SJCRH30 (cell line): ENCODE data around the gene ADORA2B. TPM values are rescaled to one million over a fixed set of nuclear protein-coding genes. Genes with fewer than 3 reads are reported as not detected.
A peak's percentile ranks its signal among the peaks of the same experiment; 100 is the strongest.
"Not testable (repeated sequence)": the region's sequence is repeated elsewhere in the genome, so short reads cannot be mapped to it uniquely, and the experiment has no call there.

ENCODE experiments used
- DNase-seq, 2 experiments: peaks; one replicate each; pipeline ENCODE4 v3.0.0-alpha.2; 2015 to 2020
- H3K27ac ChIP-seq: fragments of 250-450 bp; sonication (Bioruptor Pico); 2 replicates; pipeline ENCODE4 v1.5.1; 2020; ENCODE audit warnings: mild to moderate bottlenecking, moderate library complexity
- H3K27me3 ChIP-seq: fragments of 250-450 bp; sonication (Bioruptor Pico); 2 replicates; pipeline ENCODE4 v1.5.1; 2020; ENCODE audit warnings: mild to moderate bottlenecking, moderate library complexity
- H3K36me3 ChIP-seq: fragments of 250-450 bp; sonication (Bioruptor Pico); 2 replicates; pipeline ENCODE4 v1.5.1; 2020; ENCODE audit warnings: mild to moderate bottlenecking, moderate library complexity
- H3K4me1 ChIP-seq: fragments of 250-450 bp; sonication (Bioruptor Pico); 2 replicates; pipeline ENCODE4 v1.5.1; 2020; ENCODE audit warnings: mild to moderate bottlenecking, moderate library complexity
- H3K4me3 ChIP-seq: fragments of 250-450 bp; sonication (Bioruptor Pico); 2 replicates; pipeline ENCODE4 v1.5.1; 2020; ENCODE audit warnings: mild to moderate bottlenecking, moderate library complexity
- H3K9me3 ChIP-seq: fragments of 250-450 bp; sonication (Bioruptor Pico); replicated peaks from 2 replicates; pipeline ENCODE4 v1.5.1; 2020; ENCODE audit warnings: mild to moderate bottlenecking, moderate library complexity
- total RNA-seq: library from RNA; depleted of rRNA; stranded (reverse); fragments of >200 nt; shearing (Covaris generic); gene quantifications from 2 replicates; pipeline ENCODE4 v1.2.3, GENCODE V29; 2014

The ADORA2B gene
- total RNA-seq, 1 experiment from 2014 or later = 15.1 TPM

- DNase-seq = peak in 1 of 2 experiments; percentile 47
- Histone ChIP-seq H3K27ac (no peak overlapping the region), H3K27me3 (no peaks in the 10 kb centered on the region), H3K4me1 (peaks cover under 1% of the 10 kb centered on the region; the same call in 1 of the 2 replicates), H3K36me3 (peaks cover 25% of the 10 kb centered on the region), H3K9me3 (no peaks in the 10 kb centered on the region), H3K4me3 (no peak overlapping the region)
Observed at GRCh38 chr17:15973016-15973415, 28.1 kb downstream of the ADORA2B start.

GRCh38 chr17:15973834-15974233 is 28.9 kb downstream of the ADORA2B start:
- Histone ChIP-seq H3K4me1 (no peaks in the 10 kb centered on the region), H3K36me3 (peaks cover 31% of the 10 kb centered on the region), H3K4me3 (no peak overlapping the region), H3K27me3 (no peaks in the 10 kb centered on the region), H3K27ac (no peak overlapping the region), H3K9me3 (no peaks in the 10 kb centered on the region)
- no peak for DNase-seq

GRCh38 chr17:15977894-15978293 is 33.0 kb downstream of the ADORA2B start:
- Histone ChIP-seq H3K36me3 (peaks cover 57% of the 10 kb centered on the region), H3K27ac (no peak overlapping the region), H3K4me3 (no peak overlapping the region), H3K27me3 (no peaks in the 10 kb centered on the region), H3K4me1 (no peaks in the 10 kb centered on the region), H3K9me3 (no peaks in the 10 kb centered on the region)
- DNase-seq = no peak

GRCh38 chr17:15978606-15979005 is 33.7 kb downstream of the ADORA2B start:
- Histone ChIP-seq H3K4me1 (no peaks in the 10 kb centered on the region), H3K9me3 (no peaks in the 10 kb centered on the region), H3K27ac (no peak overlapping the region), H3K36me3 (peaks cover 60% of the 10 kb centered on the region), H3K27me3 (no peaks in the 10 kb centered on the region), H3K4me3 (no peak overlapping the region)
- no peak for DNase-seq

GRCh38 chr17:15979013-15979412 is 34.1 kb downstream of the ADORA2B start:
- not testable (repeated sequence) for H3K4me1 ChIP-seq, H3K9me3 ChIP-seq, H3K27me3 ChIP-seq, H3K27ac ChIP-seq, DNase-seq, H3K4me3 ChIP-seq
- H3K36me3 ChIP-seq = peaks cover 62% of the 10 kb centered on the region

GRCh38 chr17:15981208-15981607 is 36.3 kb downstream of the ADORA2B start:
- Histone ChIP-seq H3K4me1 (no peaks in the 10 kb centered on the region), H3K36me3 (peaks cover 70% of the 10 kb centered on the region), H3K9me3 (no peaks in the 10 kb centered on the region), H3K4me3 (no peak overlapping the region), H3K27me3 (no peaks in the 10 kb centered on the region), H3K27ac (no peak overlapping the region)
- no peak for DNase-seq

- DNase-seq = no peak
- H3K27ac ChIP-seq = no peak overlapping the region
- H3K36me3 ChIP-seq = peaks cover 71% of the 10 kb centered on the region
- no peaks in the 10 kb centered on the region for H3K9me3 ChIP-seq
- H3K27me3 ChIP-seq = no peaks in the 10 kb centered on the region
- no peaks in the 10 kb centered on the region for H3K4me1 ChIP-seq
- no peak overlapping the region for H3K4me3 ChIP-seq
Observed at GRCh38 chr17:15981646-15982580, 37.0 kb downstream of the ADORA2B start.

GRCh38 chr17:15996322-15996721 is 51.4 kb downstream of the ADORA2B start:
- Histone ChIP-seq H3K4me3 (no peak overlapping the region), H3K27ac (no peak overlapping the region), H3K9me3 (peaks cover 2% of the 10 kb centered on the region), H3K4me1 (peaks cover 7% of the 10 kb centered on the region), H3K27me3 (no peaks in the 10 kb centered on the region), H3K36me3 (peaks cover 8% of the 10 kb centered on the region)
- no peak for DNase-seq

- peaks cover 24% of the 10 kb centered on the region for H3K36me3 ChIP-seq
- peaks cover 7% of the 10 kb centered on the region for H3K4me1 ChIP-seq
- H3K27ac ChIP-seq = no peak overlapping the region; the same call in 1 of the 2 replicates
- DNase-seq = no peak
- no peaks in the 10 kb centered on the region for H3K27me3 ChIP-seq
- peaks cover 16% of the 10 kb centered on the region for H3K9me3 ChIP-seq
- peak overlapping the region; percentile 79; the same call in 1 of the 2 replicates for H3K4me3 ChIP-seq
Observed at GRCh38 chr17:15998031-15998562, 53.2 kb downstream of the ADORA2B start.

GRCh38 chr17:15999141-15999973 is 54.4 kb downstream of the ADORA2B start, which contains the start of the genes TTC19 and ZSWIM7:
TSS of gene TTC19 (plus strand) at chr17:15999824. CDS start at chr17:15999849, 25 bp downstream.
TSS of gene ZSWIM7 (minus strand) at chr17:15999704. CDS start at chr17:15999594, 110 bp downstream.
- Histone ChIP-seq H3K36me3 (peaks cover 36% of the 10 kb centered on the region), H3K27ac (peak within 1 kb of the TSS; percentile 81), H3K9me3 (peaks cover 16% of the 10 kb centered on the region), H3K4me1 (peaks cover 7% of the 10 kb centered on the region), H3K4me3 (peak within 1 kb of the TSS; percentile 79), H3K27me3 (no peaks in the 10 kb centered on the region)
- peak; percentile 99 for DNase-seq

GRCh38 chr17:15999974-16000827 is 55.3 kb downstream of the ADORA2B start:
- Histone ChIP-seq H3K27me3 (no peaks in the 10 kb centered on the region), H3K36me3 (peaks cover 45% of the 10 kb centered on the region), H3K4me3 (peak overlapping the region; percentile 79), H3K9me3 (peaks cover 16% of the 10 kb centered on the region), H3K27ac (peak overlapping the region; percentile 54), H3K4me1 (peaks cover 7% of the 10 kb centered on the region)
- peak; percentile 70 to 78 for DNase-seq

- no peak overlapping the region; the same call in 1 of the 2 replicates for H3K4me3 ChIP-seq
- H3K27ac ChIP-seq = no peak overlapping the region
- no peaks in the 10 kb centered on the region for H3K27me3 ChIP-seq
- H3K9me3 ChIP-seq = peaks cover 16% of the 10 kb centered on the region
- no peak for DNase-seq
- H3K36me3 ChIP-seq = peaks cover 56% of the 10 kb centered on the region
- H3K4me1 ChIP-seq = peaks cover 7% of the 10 kb centered on the region
Observed at GRCh38 chr17:16001226-16001897, 56.4 kb downstream of the ADORA2B start.

- Histone ChIP-seq H3K4me3 (no peak overlapping the region), H3K27me3 (no peaks in the 10 kb centered on the region), H3K36me3 (peaks cover 69% of the 10 kb centered on the region), H3K27ac (no peak overlapping the region), H3K4me1 (peaks cover 7% of the 10 kb centered on the region), H3K9me3 (peaks cover 16% of the 10 kb centered on the region)
- DNase-seq = no peak
Observed at GRCh38 chr17:16002708-16003260, 57.9 kb downstream of the ADORA2B start.
